ENCODE results near the gene RNF187.

DNA sequence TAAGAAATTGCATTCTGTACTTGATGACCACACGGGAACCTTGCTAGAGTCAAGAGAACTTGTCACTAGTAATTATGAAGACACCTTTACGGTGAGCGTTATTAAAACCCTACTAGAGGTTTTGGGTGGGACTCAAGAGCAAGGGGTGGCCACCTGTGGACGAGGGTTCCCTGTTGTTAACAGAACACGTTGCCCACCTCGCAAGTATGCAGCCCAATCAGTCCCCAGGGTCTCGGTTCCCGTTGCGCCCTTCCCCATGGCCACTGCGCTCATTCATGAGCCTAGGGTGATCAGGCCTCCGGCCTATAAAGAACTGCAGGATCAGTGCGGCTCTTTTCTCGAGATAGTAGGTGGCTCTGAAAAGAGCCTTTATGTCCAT lies 30.2 kb upstream of the RNF187 start:
- TF ChIP-seq EZH2 (IDR thresholded peaks at IDR 0.05; ENCODE audit: insufficient read depth, poor library complexity, severe bottlenecking) = no peak
- TF ChIP-seq EZH2phosphoT487 (IDR thresholded peaks at IDR 0.05; ENCODE audit: insufficient read depth, low read depth) = no peak
